Right ventricle myocardium superior (tissue), 1 donor: ENCODE results near the gene GNAI2. TPM values are rescaled to one million over a fixed set of nuclear protein-coding genes. Genes with fewer than 3 reads are reported as not detected.

Source experiments
- ATAC-seq: fragments of 200-7000 bp; cut with Tn5 transposase; one replicate; pipeline ENCODE4 v1.9.1; 2020; ENCODE audit warnings: mild to moderate bottlenecking; ENCODE audit not compliant: poor library complexity
- DNase-seq: peaks from one replicate; pipeline ENCODE4 v3.0.0-alpha.2; 2020
- intact Hi-C: fragments of 100-400 bp; cut with DNase I; formaldehyde crosslinking; loops from one replicate; pipeline ENCODE4 v1.11.2; 2022
- microRNA-seq: library from miRNA; unstranded; fragments of <30 nt; microRNA quantifications from one replicate; pipeline ENCODE4 v1.2.0, GENCODE V29; 2020
- total RNA-seq: library from RNA; stranded (reverse); fragmentation: NEBNext Ultra II Directional; extraction: Animal tissue kit (Norgen Biotek cat#: 25700); gene quantifications from one replicate; pipeline ENCODE4 v1.2.1, GENCODE V29; 2021
- donor health status: DM: no; HTN: yes; CAD: no; lungs with severe emphysema.

Gene GNAI2
- total RNA-seq, 1 donor from 2014 or later = 126 TPM

DNA sequence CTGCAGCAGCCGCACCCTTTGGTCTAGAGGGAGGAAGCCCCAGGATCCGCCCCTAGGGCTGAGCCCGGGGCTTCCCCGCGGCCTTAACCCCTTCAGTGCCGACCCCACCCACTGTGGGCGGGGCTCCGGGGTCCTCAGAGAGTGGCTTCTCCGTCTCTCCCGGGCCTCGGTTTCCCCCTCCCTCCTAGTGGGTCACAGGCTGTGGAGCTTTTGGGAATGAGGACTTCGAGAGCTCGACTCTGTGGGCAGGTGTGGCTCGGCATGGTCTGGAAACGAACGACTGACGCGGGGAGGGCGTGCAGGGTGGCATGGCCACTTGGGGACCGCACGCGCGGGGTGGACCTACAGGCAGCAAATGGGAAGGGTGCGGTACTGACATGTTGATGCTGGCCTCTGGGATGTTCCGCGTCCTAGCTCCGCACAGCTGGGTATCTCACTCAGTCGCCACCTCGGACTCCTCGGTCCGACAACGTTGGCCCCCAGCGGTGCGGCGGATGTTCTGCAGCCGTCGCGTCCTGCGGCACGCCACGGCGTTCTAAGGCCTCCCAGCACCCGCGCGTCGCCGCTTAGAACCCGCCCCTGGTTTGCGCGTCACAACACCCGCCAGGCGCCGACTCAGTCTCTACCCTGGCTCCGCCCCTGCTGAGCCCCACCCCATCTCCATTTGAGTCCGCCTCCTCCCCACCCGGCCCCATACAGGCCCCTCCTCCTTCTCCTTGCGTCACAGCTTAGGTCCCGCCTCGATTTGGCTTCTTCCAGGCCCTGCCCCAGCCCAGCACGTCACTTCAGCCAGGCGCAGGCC is 63.0 kb downstream of the GNAI2 start, which contains the start of the genes HYAL3 and NAA80:
HYAL3 (minus strand) TSS at position 570 of the 802 bp plus-strand sequence. CDS start 3,803 bp downstream, outside the sequence.
NAA80 (minus strand) TSS at position 570 of the 802 bp plus-strand sequence. CDS start 1,942 bp downstream, outside the sequence.
- intact Hi-C loops = no loop called here
- DNase-seq = peak; percentile 100
- peak; percentile 89 for ATAC-seq

DNA sequence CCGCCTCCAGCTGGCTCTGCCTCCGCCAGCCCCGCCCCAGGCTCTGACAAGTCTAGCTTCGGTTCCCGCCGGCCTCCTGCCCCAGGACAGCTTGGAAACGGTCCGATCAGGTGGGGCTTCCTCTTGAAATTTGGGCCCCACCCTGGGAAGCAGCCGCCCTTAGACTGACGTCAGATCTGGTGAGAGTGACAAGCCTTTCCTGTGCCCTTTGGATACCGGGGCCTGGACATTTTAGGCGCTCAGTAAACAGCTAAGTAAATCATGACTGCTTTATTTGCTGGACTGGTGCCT is 63.6 kb downstream of the GNAI2 start:
- no peak for DNase-seq
- no peak for ATAC-seq
- intact Hi-C loops = no loop called here

- intact Hi-C loops = no loop called here
- ATAC-seq (peak; percentile 0), DNase-seq (no peak)
These were observed 64.1 kb downstream of the GNAI2 start for GRCh38 chr3:50299929-50300680.

DNA sequence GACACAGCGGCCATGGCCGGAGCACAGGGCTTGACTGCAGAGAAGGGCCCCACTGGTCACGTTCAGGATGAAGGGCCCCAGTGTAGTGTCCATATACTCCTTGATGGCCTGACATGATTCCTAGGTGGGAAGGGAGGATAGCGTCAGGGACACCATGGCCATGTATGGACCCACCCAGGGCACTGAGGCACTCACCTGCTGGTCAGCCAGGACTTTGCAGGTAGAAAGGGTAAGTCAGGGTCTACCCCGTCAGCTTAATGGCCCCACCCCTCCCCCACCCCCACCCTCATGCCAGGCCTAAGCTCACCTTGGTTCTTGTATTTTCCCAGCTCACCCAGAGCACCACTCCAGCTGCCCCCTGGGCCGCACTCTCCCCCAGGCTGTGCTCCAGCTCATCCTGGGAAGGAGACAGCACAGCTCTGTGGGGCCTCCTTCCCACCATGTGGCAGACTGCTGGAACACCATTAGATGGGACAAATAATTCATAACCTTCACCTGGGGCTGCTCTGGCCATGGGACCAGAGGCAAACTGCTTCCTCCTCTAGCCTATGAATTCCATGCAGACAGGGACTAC is 64.8 kb downstream of the GNAI2 start:
- no peak for DNase-seq
- no peak for ATAC-seq
- intact Hi-C loops = no loop called here

DNA sequence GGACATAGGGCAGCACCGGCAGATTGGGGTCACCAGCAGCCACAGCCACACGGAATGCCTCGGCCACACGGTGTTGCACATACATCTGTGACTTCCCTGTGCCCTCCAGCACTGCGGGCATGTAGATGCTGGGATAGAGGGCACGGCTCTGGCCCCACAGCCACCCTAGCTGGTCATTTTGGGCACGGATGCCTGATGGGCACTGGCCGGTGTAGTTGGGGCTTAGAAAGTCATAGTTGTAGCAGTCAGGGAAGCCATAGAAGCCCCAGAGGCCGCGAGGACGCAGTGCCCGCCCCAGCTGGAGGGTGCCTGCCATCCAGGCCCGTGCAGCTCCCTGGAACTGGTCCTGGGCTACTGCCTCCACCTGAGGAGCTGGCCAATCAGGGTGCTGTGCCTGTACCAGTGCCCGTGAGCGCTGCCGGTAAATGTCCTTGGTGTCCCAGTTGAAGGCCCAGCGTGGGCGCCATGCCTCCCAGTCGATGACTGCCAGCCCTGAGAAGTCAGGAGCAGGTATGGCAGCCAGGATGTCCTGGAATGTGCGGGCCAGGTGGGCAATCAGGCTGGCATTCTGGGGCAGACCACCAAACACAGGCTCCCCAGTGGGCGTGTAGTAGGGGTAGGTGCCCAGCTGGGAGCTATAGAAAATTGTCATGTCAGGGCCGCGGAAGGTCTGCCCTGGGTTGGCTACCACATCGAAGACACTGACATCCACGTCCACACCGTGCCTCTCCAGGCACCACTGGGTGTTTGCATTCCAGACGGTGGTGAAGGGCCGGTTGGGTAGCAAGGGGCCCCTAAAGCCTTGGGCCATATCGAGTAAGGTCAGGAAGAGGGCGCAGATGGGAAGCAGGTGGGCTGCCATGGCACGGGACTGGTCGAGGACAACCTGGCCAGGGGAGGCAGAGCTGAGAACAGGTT is 66.3 kb downstream of the GNAI2 start:
- intact Hi-C loops = no loop called here
- DNase-seq (no peak), ATAC-seq (no peak)

DNA sequence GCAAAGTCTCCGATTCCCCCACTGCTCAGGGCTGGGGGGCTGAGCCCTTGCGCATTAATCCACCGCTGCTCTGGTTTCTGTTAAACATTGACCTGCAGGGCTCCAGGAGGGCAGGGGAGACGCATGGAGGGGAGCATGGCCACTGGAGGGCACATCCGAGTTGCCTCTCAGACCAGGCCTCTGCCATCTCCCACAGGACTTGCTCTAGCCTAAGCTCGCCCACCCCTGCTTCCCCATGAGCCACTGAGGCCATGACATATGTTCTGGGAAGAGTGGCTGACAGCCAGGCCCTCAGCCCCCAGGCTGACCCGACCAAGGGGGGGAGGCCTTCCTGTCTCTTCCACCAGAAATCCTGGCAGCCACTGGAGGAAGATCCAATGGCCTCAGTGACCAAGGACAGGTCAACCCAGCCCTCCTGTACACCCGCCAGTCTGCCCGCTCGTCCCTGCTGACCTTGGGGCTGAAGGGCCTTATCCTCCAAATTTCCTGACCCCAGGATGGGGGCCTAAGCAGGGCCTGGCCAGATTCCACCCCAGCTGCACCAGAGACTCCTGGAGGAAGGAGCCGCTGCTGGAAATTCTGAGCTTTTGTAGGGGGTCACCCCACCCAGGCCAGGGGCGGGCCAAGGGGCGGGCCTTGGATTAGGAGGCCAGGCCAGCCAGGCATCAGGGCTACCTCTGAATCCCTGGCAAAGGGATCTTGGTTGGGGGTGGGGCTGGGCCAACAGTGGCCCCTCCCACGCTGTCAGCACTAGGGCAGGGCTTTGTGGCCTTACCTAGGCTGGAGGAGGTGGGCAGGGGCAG is 67.2 kb downstream of the GNAI2 start, which contains the start of gene HYAL1:
HYAL1 (minus strand) TSS at position 562 of the 803 bp plus-strand sequence. CDS start 618 bp downstream, outside the sequence.
- DNase-seq = peak; percentile 88
- intact Hi-C loops = no loop called here
- ATAC-seq = peak; percentile 51

GRCh38 chr3:50304601-50305000 is 68.6 kb downstream of the GNAI2 start:
- peak; percentile 16 for DNase-seq
- no peak for ATAC-seq
- intact Hi-C loops = no loop called here

Small RNA genes within 50 kb of the gene (microRNA-seq; reads per million reads assigned to microRNA genes)
- gene MIR5787 = not detected

Other genes with a start within 250 kb of the GNAI2 start
- gene RBM5, start 147.3 kb upstream of the GNAI2 start, total RNA-seq = 56.7 TPM
- gene SEMA3F, start 80.9 kb upstream of the GNAI2 start, total RNA-seq = 10.8 TPM
- gene GNAT1, start 44.6 kb upstream of the GNAI2 start, total RNA-seq = not detected
- gene SLC38A3, start 30.9 kb upstream of the GNAI2 start, total RNA-seq = 10.6 TPM
- gene SEMA3B, start 32.9 kb downstream of the GNAI2 start, total RNA-seq = 19.9 TPM
- 29.6 TPM for gene LSMEM2, start 42.9 kb downstream of the GNAI2 start, total RNA-seq
- 70.1 TPM for gene IFRD2, start 56.2 kb downstream of the GNAI2 start, total RNA-seq
- 1.2 TPM for gene HYAL3, start 63.2 kb downstream of the GNAI2 start, total RNA-seq
- gene NAA80, start 63.2 kb downstream of the GNAI2 start, total RNA-seq = 6.3 TPM
- 66.5 TPM for gene HYAL1, start 67.4 kb downstream of the GNAI2 start, total RNA-seq
- gene HYAL2, start 86.5 kb downstream of the GNAI2 start, total RNA-seq = 33.8 TPM
- 28.2 TPM for gene TUSC2, start 92.0 kb downstream of the GNAI2 start, total RNA-seq
- gene RASSF1, start 104.6 kb downstream of the GNAI2 start, total RNA-seq = 14.1 TPM
- not detected for gene ZMYND10, start 109.5 kb downstream of the GNAI2 start, total RNA-seq
- gene NPRL2, start 114.6 kb downstream of the GNAI2 start, total RNA-seq = 14.8 TPM
- gene CYB561D2, start 114.7 kb downstream of the GNAI2 start, total RNA-seq = 5.6 TPM
- 24.9 TPM for gene TMEM115, start 123.3 kb downstream of the GNAI2 start, total RNA-seq